H9 (cell line): Measurements from ENCODE around the gene RPL27A. TPM values are rescaled to one million over a fixed set of nuclear protein-coding genes. Genes with fewer than 3 reads are reported as not detected.

Experiments
- DNase-seq: peaks from one replicate; pipeline ENCODE4 v3.0.0-alpha.2; 2017
- H2AFZ ChIP-seq: one replicate; pipeline ENCODE4 v1.6.1; 2013; ENCODE audit warnings: mild to moderate bottlenecking, low read length, control low read depth, moderate library complexity
- H2AK5ac ChIP-seq: 2 replicates; pipeline ENCODE4 v1.6.1; 2013; ENCODE audit warnings: low read length, control low read depth, mixed read lengths; ENCODE audit not compliant: insufficient read length
- H2BK120ac ChIP-seq: one replicate; pipeline ENCODE4 v1.6.1; 2013; ENCODE audit warnings: low read depth, mild to moderate bottlenecking, low read length, control low read depth, inconsistent platforms; ENCODE audit not compliant: poor library complexity, severe bottlenecking
- H2BK12ac ChIP-seq: 2 replicates; pipeline ENCODE4 v1.6.1; 2013; ENCODE audit warnings: low read length, control low read depth, mixed read lengths, low read depth; ENCODE audit not compliant: insufficient read length
- H2BK15ac ChIP-seq: 2 replicates; pipeline ENCODE4 v1.6.1; 2013; ENCODE audit warnings: low read depth, low read length, control low read depth
- H2BK20ac ChIP-seq: one replicate; pipeline ENCODE4 v1.6.1; 2013; ENCODE audit warnings: low read depth, mild to moderate bottlenecking, low read length, control low read depth, inconsistent platforms; ENCODE audit not compliant: poor library complexity, severe bottlenecking
- H2BK5ac ChIP-seq: 2 replicates; pipeline ENCODE4 v1.6.1; 2013; ENCODE audit warnings: low read length, control low read depth, mixed read lengths; ENCODE audit not compliant: insufficient read length
- H3K14ac ChIP-seq: 2 replicates; pipeline ENCODE4 v1.6.1; 2013; ENCODE audit warnings: low read length, control low read depth; ENCODE audit not compliant: insufficient read depth
- H3K18ac ChIP-seq: 2 replicates; pipeline ENCODE4 v1.6.1; 2013; ENCODE audit warnings: low read depth, mild to moderate bottlenecking, mixed read lengths, low read length, control low read depth; ENCODE audit not compliant: insufficient read length
- H3K23ac ChIP-seq: 2 replicates; pipeline ENCODE4 v1.6.1; 2013; ENCODE audit warnings: low read length, control low read depth, mixed read lengths, low read depth; ENCODE audit not compliant: insufficient read length
- H3K23me2 ChIP-seq: 2 replicates; pipeline ENCODE4 v1.6.1; 2013; ENCODE audit warnings: low read depth, mild to moderate bottlenecking, mixed read lengths, low read length, control low read depth; ENCODE audit not compliant: insufficient read length, poor library complexity, severe bottlenecking
- H3K27ac ChIP-seq: 2 replicates; pipeline ENCODE4 v1.5.1; 2013; ENCODE audit warnings: low read length, control low read depth, mixed read lengths, low read depth; ENCODE audit not compliant: insufficient read length
- H3K27me3 ChIP-seq: 2 replicates; pipeline ENCODE4 v1.6.1; 2013; ENCODE audit warnings: low read length, control low read depth, inconsistent platforms; ENCODE audit not compliant: insufficient read depth
- H3K4ac ChIP-seq: 2 replicates; pipeline ENCODE4 v1.6.1; 2013; ENCODE audit warnings: low read depth, mild to moderate bottlenecking, control low read depth, inconsistent platforms, low read length, moderate library complexity
- H3K4me1 ChIP-seq: 2 replicates; pipeline ENCODE4 v1.6.1; 2013; ENCODE audit warnings: low read length, control low read depth, inconsistent platforms; ENCODE audit not compliant: insufficient read depth
- H3K4me2 ChIP-seq: 2 replicates; pipeline ENCODE4 v1.6.1; 2013; ENCODE audit warnings: low read length, control low read depth, mixed read lengths; ENCODE audit not compliant: insufficient read length, insufficient read depth
- H3K56ac ChIP-seq: 2 replicates; pipeline ENCODE4 v1.6.1; 2013; ENCODE audit warnings: low read depth, mild to moderate bottlenecking, mixed read lengths, low read length, control low read depth; ENCODE audit not compliant: insufficient read length
- H3K79me1 ChIP-seq: 2 replicates; pipeline ENCODE4 v1.6.1; 2013; ENCODE audit warnings: low read depth, mild to moderate bottlenecking, moderate library complexity, low read length, control low read depth, inconsistent platforms; ENCODE audit not compliant: insufficient read depth, poor library complexity, severe bottlenecking
- H3K79me2 ChIP-seq: 2 replicates; pipeline ENCODE4 v1.6.1; 2013; ENCODE audit warnings: low read length, control low read depth, inconsistent platforms; ENCODE audit not compliant: insufficient read depth
- H3K9ac ChIP-seq: 2 replicates; pipeline ENCODE4 v1.6.1; 2013; ENCODE audit warnings: low read length, control low read depth, mixed read lengths; ENCODE audit not compliant: insufficient read length; ENCODE audit errors: extremely low read depth
- H3K9me3 ChIP-seq: one replicate; pipeline ENCODE4 v1.6.1; 2013; ENCODE audit warnings: low read depth, low read length, inconsistent platforms; ENCODE audit not compliant: control insufficient read depth
- H3T11ph ChIP-seq: one replicate; pipeline ENCODE4 v1.6.1; 2013; ENCODE audit warnings: mild to moderate bottlenecking, low read length, control low read depth, inconsistent platforms
- H4K20me1 ChIP-seq: one replicate; pipeline ENCODE4 v1.6.1; 2013; ENCODE audit not compliant: control insufficient read depth, insufficient read length, insufficient read depth
- H4K5ac ChIP-seq: 2 replicates; pipeline ENCODE4 v1.6.1; 2013; ENCODE audit warnings: low read depth, mild to moderate bottlenecking, mixed read lengths, low read length, control low read depth; ENCODE audit not compliant: insufficient read length
- H4K8ac ChIP-seq: replicated peaks from 2 replicates; pipeline ENCODE4 v1.6.1; 2013; ENCODE audit warnings: low read length, control low read depth, mixed read lengths, low read depth; ENCODE audit not compliant: insufficient read length
- H4K91ac ChIP-seq: 2 replicates; pipeline ENCODE4 v1.6.1; 2013; ENCODE audit warnings: low read depth, mild to moderate bottlenecking, moderate library complexity, mixed read lengths, low read length, control low read depth; ENCODE audit not compliant: insufficient read length
- H3K27ac Mint-ChIP-seq, 3 experiments: 2 replicates in 2 of 3; 3 replicates in 1 of 3; pipeline ENCODE4 v1.8.0; 2020 to 2021; ENCODE audit warnings: mixed read lengths in 3 of 3, mild to moderate bottlenecking in 1 of 3, moderate library complexity in 1 of 3
- H3K27me3 Mint-ChIP-seq: 2 replicates; pipeline ENCODE4 v1.8.0; 2021; ENCODE audit warnings: low read depth, mild to moderate bottlenecking, moderate library complexity, mixed read lengths
- H3K36me3 Mint-ChIP-seq, 3 experiments: 2 replicates in 2 of 3; 3 replicates in 1 of 3; pipeline ENCODE4 v1.8.0; 2020 to 2021; ENCODE audit warnings: low read depth in 3 of 3, mixed read lengths in 3 of 3; ENCODE audit not compliant: insufficient read depth in 1 of 3
- H3K4me1 Mint-ChIP-seq, 2 experiments: 2 replicates each; pipeline ENCODE4 v1.8.0; 2020; ENCODE audit warnings: mixed read lengths in 2 of 2
- H3K4me3 Mint-ChIP-seq, 2 experiments: 2 replicates in 1 of 2; 3 replicates in 1 of 2; pipeline ENCODE4 v1.8.0; 2020 to 2021; ENCODE audit warnings: mild to moderate bottlenecking in 2 of 2, mixed read lengths in 2 of 2, moderate library complexity in 1 of 2
- H3K9me3 Mint-ChIP-seq, 2 experiments: 2 replicates in 1 of 2; 3 replicates in 1 of 2; pipeline ENCODE4 v1.8.0; 2020; ENCODE audit warnings: mild to moderate bottlenecking in 2 of 2, mixed read lengths in 2 of 2, moderate library complexity in 1 of 2
- WGBS: extraction: QIAGEN DNeasy Blood & Tissue Kit; methylation state at CpG from one replicate; pipeline ENCODE4 v1.1.7; 2013; ENCODE audit warnings: missing lambda C conversion rate, low lambda C conversion rate, mixed read lengths; ENCODE audit not compliant: insufficient read length; ENCODE audit errors: extremely low coverage; 5-methylcytosine and 5-hydroxymethylcytosine counted together
- total RNA-seq: library from RNA; stranded (reverse); gene quantifications from 2 replicates; pipeline ENCODE4 v1.2.1, GENCODE V29; 2021
- TF ChIP-seq, protein P1 (sequence below): fragments of 200-600 bp; sonication (generic); conservative IDR thresholded peaks from 3 replicates; pipeline ENCODE4 v1.8.0; 2021; ENCODE audit warnings: antibody characterized with exemption, mild to moderate bottlenecking

Gene RPL27A
- total RNA-seq, 1 experiment from 2014 or later: 1,152 TPM

DNA sequence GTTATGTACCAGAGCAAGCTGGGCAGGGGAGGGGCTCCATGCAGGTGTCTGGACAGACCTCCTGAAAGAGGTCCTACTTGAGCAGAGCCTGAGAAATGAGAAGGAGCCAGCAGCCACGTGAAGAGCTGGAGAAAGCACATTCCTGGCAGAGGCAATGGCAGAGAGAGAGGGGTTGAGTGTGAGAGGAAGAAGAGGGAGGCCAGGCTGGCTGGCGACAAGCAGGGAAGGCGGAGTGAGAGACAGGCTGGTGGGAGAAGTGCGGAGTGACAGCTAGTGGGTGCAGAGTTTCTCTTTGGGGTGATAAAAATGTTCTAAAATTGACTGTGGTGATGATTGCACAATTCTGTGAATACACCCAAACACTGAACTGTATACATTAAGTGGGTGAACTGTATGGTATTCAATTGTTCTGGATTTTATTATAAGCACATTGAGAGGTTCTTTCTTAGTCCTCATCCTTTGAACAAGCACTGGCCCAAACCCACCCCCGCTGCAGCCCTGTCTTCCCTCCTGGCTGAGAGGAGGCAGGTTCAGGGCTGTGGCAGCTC is 29.4 kb downstream of the RPL27A start:
- no peaks in the 10 kb centered on the region; a peak in 1 of 5 replicates for H3K9me3 Mint-ChIP-seq
- Histone ChIP-seq H3K56ac (no peak overlapping the region), H2BK5ac (no peak overlapping the region), H3K23me2 (no peaks in the 10 kb centered on the region), H3K14ac (no peak overlapping the region), H3K4ac (no peak overlapping the region), H2BK120ac (no peak overlapping the region), H3K4me2 (no peak overlapping the region), H3K9ac (no peak overlapping the region), H3K23ac (no peak overlapping the region), H2AFZ (no peak overlapping the region), H3K79me2 (no peaks in the 10 kb centered on the region), H3K27ac (no peak overlapping the region), H3K18ac (no peak overlapping the region), H4K20me1 (no peaks in the 10 kb centered on the region), H3K79me1 (no peaks in the 10 kb centered on the region), H3K9me3 (no peaks in the 10 kb centered on the region), H2BK12ac (no peak overlapping the region), H4K91ac (no peak overlapping the region), H3K27me3 (no peaks in the 10 kb centered on the region), H4K8ac (no peak overlapping the region), H4K5ac (no peak overlapping the region), H2BK20ac (no peak overlapping the region), H3K4me1 (no peaks in the 10 kb centered on the region), H2AK5ac (no peak overlapping the region), H3T11ph (no peak overlapping the region), H2BK15ac (no peak overlapping the region)
- peaks cover 0 to 12% (median 5%) of the 10 kb centered on the region in 3 experiments for H3K36me3 Mint-ChIP-seq
- no peak for DNase-seq
- no CpG with 5 or more reads among the region's 5 CpGs for WGBS
- no peak overlapping the region for H3K4me3 Mint-ChIP-seq
- no peaks in the 10 kb centered on the region for H3K27me3 Mint-ChIP-seq
- peaks cover 23 to 24% of the 10 kb centered on the region in 2 experiments for H3K4me1 Mint-ChIP-seq
- TF ChIP-seq, protein P1, sequence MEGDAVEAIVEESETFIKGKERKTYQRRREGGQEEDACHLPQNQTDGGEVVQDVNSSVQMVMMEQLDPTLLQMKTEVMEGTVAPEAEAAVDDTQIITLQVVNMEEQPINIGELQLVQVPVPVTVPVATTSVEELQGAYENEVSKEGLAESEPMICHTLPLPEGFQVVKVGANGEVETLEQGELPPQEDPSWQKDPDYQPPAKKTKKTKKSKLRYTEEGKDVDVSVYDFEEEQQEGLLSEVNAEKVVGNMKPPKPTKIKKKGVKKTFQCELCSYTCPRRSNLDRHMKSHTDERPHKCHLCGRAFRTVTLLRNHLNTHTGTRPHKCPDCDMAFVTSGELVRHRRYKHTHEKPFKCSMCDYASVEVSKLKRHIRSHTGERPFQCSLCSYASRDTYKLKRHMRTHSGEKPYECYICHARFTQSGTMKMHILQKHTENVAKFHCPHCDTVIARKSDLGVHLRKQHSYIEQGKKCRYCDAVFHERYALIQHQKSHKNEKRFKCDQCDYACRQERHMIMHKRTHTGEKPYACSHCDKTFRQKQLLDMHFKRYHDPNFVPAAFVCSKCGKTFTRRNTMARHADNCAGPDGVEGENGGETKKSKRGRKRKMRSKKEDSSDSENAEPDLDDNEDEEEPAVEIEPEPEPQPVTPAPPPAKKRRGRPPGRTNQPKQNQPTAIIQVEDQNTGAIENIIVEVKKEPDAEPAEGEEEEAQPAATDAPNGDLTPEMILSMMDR: no peak
- H3K27ac Mint-ChIP-seq: peak overlapping the region in 1 of 3 experiments; percentile 62; a peak in 1 of 7 replicates
